CD4-positive, CD25-positive, alpha-beta regulatory T cell (primary cell): ENCODE data around the gene FLT1. TPM values are rescaled to one million over a fixed set of nuclear protein-coding genes. Genes with fewer than 3 reads are reported as not detected.

Experiments used
- ATAC-seq, 2 donors: fragments of 150-1000 bp; cut with Tn5 transposase; one replicate each; pipeline ENCODE4 v1.10.0; 2021; ENCODE audit warnings: low read depth in 2 of 2, moderate number of reproducible peaks in 2 of 2, moderate library complexity in 1 of 2
- DNase-seq, 3 donors: peaks; one replicate each; pipeline versions ENCODE4 v3.0.0 to v3.0.0-alpha.2; 2012 to 2022; ENCODE audit warnings: mixed read lengths in 1 of 3
- H3K27ac ChIP-seq: one replicate; pipeline ENCODE4 v1.7.0; 2013; ENCODE audit warnings: mild to moderate bottlenecking, low read length; ENCODE audit not compliant: insufficient read depth, poor library complexity, severe bottlenecking
- H3K27me3 ChIP-seq: one replicate; pipeline ENCODE4 v1.7.0; 2013; ENCODE audit warnings: low read length; ENCODE audit not compliant: control insufficient read depth, insufficient read depth
- H3K36me3 ChIP-seq: one replicate; pipeline ENCODE4 v1.7.0; 2013; ENCODE audit warnings: mild to moderate bottlenecking, low read length, moderate library complexity; ENCODE audit not compliant: control insufficient read depth, insufficient read depth
- H3K4me1 ChIP-seq: 2 replicates; pipeline ENCODE4 v1.7.0; 2013; ENCODE audit warnings: mild to moderate bottlenecking, low read length; ENCODE audit not compliant: insufficient read depth, control insufficient read depth, poor library complexity, severe bottlenecking
- H3K4me3 ChIP-seq: one replicate; pipeline ENCODE4 v1.7.0; 2013; ENCODE audit warnings: low read depth, mild to moderate bottlenecking, low read length, moderate library complexity
- H3K9me3 ChIP-seq, 2 experiments: 1 replicate in 1 of 2; 2 replicates in 1 of 2; pipeline ENCODE4 v1.7.0; 2013; ENCODE audit warnings: low read length in 2 of 2, mild to moderate bottlenecking in 1 of 2, moderate library complexity in 1 of 2; ENCODE audit not compliant: control insufficient read depth in 2 of 2
- H3K27ac Mint-ChIP-seq, 3 donors: one replicate each; pipeline ENCODE4 v1.8.0; 2020 to 2022; ENCODE audit warnings: mild to moderate bottlenecking in 3 of 3, mixed read lengths in 3 of 3, moderate library complexity in 2 of 3
- H3K27me3 Mint-ChIP-seq: one replicate; pipeline ENCODE4 v1.8.0; 2022; ENCODE audit warnings: mild to moderate bottlenecking, mixed read lengths
- H3K36me3 Mint-ChIP-seq: one replicate; pipeline ENCODE4 v1.8.0; 2020; ENCODE audit warnings: mixed read lengths
- H3K4me1 Mint-ChIP-seq, 4 donors: one replicate each; pipeline ENCODE4 v1.8.0; 2020 to 2022; ENCODE audit warnings: mixed read lengths in 4 of 4, mild to moderate bottlenecking in 1 of 4
- H3K4me3 Mint-ChIP-seq, 4 donors: one replicate each; pipeline ENCODE4 v1.8.0; 2020 to 2022; ENCODE audit warnings: mild to moderate bottlenecking in 4 of 4, mixed read lengths in 4 of 4, moderate library complexity in 3 of 4
- H3K9me3 Mint-ChIP-seq, 7 donors: one replicate each; pipeline ENCODE4 v1.8.0; 2020 to 2022; ENCODE audit warnings: mixed read lengths in 7 of 7, mild to moderate bottlenecking in 3 of 7, moderate library complexity in 2 of 7
- polyA plus RNA-seq, 4 donors: library from polyadenylated mRNA; unstranded; fragments of 300-500 nt; fragmentation: Illumina TruSeq; gene quantifications; one replicate each; pipeline ENCODE4 v1.2.3, GENCODE V29; 2021
- total RNA-seq: library from RNA; stranded (reverse); gene quantifications from one replicate; pipeline ENCODE4 v1.2.3, GENCODE V29; 2022

Gene FLT1
- total and polyA plus RNA-seq, 5 donors from 2014 or later = 0.11 to 0.89 (median 0.28) TPM; not detected in 2

DNA sequence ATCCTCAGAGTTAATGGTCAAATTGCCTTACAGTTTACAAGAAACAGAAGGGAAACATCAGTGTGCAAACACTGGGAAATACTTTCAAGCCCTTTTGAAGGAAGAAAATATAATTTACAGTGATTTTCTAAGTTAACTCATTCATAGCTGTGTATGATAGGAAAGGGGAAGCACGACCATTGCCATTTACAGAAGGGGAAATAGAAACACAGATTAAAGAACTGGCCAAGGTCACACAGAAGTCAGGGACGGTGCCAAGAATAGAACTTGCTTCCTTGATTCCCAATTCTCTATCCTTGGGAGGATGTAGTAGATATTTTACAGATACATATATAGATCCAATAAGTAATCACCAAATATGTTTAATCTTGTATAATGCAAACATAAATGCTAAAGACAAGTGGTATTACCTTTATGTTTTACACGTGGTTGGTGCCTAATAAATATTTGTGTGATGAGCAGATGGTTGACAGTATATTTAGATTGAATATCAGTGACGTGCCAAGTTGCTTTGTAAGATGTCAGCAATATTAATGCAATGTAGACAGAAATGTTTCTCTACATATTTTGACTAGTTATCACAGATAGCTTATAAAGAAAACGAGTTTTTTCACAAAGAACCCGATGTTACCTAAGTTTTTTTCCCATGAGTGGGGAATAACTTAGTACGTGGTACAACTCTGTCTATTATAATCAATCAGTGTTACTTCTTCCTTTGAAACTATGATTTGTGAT is 73.1 kb downstream of the FLT1 start:
- Mint-ChIP-seq H3K4me3 (no peak overlapping the region), H3K27ac (no peak overlapping the region), H3K4me1 (peaks cover 4 to 12% (median 6%) of the 10 kb centered on the region in 4 donors), H3K36me3 (no peaks in the 10 kb centered on the region), H3K9me3 (peaks cover 0 to 2% (median 0%) of the 10 kb centered on the region in 7 donors), H3K27me3 (peaks cover 4% of the 10 kb centered on the region)
- ATAC-seq = no peak
- no peak overlapping the region for H3K27ac ChIP-seq
- H3K9me3 ChIP-seq = no peaks in the 10 kb centered on the region
- no peaks in the 10 kb centered on the region for H3K36me3 ChIP-seq
- peaks cover 4% of the 10 kb centered on the region for H3K4me1 ChIP-seq
- H3K27me3 ChIP-seq = peaks cover 2% of the 10 kb centered on the region
- DNase-seq = no peak
- no peak overlapping the region for H3K4me3 ChIP-seq

DNA sequence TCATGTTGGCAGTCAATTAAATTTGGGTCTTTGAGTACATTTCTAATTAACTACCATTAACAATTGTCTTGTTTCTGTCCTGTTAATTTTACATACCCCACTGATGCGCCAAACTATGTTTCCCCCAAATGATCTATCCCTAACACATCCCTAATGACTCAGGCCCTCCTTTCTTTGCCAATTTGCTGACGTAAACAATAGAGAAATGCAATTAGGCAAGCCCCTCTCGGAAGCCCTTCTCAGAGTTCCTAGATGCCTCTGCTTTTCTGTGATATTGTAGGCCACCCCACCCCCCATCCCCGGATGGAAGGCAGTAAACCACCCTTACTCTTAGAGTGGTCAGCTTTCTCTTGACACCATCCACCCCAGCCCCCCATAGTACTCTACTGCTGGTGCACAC is 74.2 kb downstream of the FLT1 start:
- H3K9me3 ChIP-seq = no peaks in the 10 kb centered on the region
- Mint-ChIP-seq H3K36me3 (no peaks in the 10 kb centered on the region), H3K4me1 (peaks cover 4 to 12% (median 6%) of the 10 kb centered on the region in 4 donors), H3K27me3 (peaks cover 7% of the 10 kb centered on the region), H3K27ac (no peak overlapping the region), H3K9me3 (peaks cover 0 to 2% (median 0%) of the 10 kb centered on the region in 7 donors), H3K4me3 (no peak overlapping the region)
- H3K36me3 ChIP-seq = no peaks in the 10 kb centered on the region
- DNase-seq = no peak
- H3K4me3 ChIP-seq = no peak overlapping the region
- ATAC-seq = no peak
- peaks cover 4% of the 10 kb centered on the region for H3K4me1 ChIP-seq
- H3K27me3 ChIP-seq = no peaks in the 10 kb centered on the region
- H3K27ac ChIP-seq = no peak overlapping the region

DNA sequence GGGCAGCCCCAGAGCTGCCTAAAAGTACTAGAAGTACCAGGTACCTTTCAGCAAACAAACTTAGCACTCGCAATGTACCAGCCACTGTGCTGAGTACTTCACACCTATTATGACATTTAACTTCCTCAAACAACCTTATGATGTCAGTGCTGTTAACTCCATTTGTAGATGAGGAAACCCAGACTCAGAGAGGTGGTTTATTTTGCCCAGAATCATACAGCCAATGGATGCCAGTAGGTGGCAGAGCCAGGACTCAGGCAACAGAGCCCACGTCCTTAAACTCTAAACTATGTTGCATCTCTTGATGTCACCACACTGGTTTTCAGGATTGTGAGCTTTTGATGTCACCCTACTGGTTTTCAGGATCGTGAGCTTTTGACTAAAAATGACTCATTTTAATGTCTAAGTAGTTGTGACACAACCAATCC is 78.9 kb downstream of the FLT1 start:
- no peaks in the 10 kb centered on the region for H3K36me3 ChIP-seq
- Mint-ChIP-seq H3K4me3 (no peak overlapping the region), H3K9me3 (peaks cover 0 to 2% (median 0%) of the 10 kb centered on the region in 7 donors), H3K27ac (no peak overlapping the region), H3K4me1 (no peaks in the 10 kb centered on the region), H3K36me3 (no peaks in the 10 kb centered on the region), H3K27me3 (peaks cover 12% of the 10 kb centered on the region)
- DNase-seq (peak in 1 of 3 donors; percentile 4), ATAC-seq (no peak)
- H3K9me3 ChIP-seq = no peaks in the 10 kb centered on the region
- H3K4me1 ChIP-seq = no peaks in the 10 kb centered on the region
- H3K27me3 ChIP-seq = no peaks in the 10 kb centered on the region
- no peak overlapping the region for H3K27ac ChIP-seq
- no peak overlapping the region for H3K4me3 ChIP-seq

DNA sequence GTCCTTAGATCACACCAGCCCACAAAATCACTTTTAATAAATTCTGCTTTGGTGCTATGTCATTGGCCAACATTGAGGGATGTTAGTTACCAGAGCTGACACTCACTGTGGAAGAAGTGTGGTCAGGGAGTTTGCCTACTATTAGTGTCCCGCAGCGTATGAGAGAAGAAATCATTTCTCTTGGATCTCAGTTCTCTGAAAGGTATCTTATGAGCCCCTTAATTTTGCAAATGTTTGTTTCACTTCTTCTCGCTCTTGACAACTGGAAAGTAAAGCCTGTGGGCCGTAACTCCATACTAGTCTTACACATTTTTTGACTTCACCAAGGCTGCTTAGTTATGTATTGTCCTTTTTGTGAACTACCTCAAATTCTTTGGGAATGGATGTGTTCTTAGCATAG is 80.9 kb downstream of the FLT1 start:
- H3K27ac Mint-ChIP-seq = no peak overlapping the region
- Histone ChIP-seq H3K27me3 (no peaks in the 10 kb centered on the region), H3K36me3 (no peaks in the 10 kb centered on the region), H3K9me3 (no peaks in the 10 kb centered on the region), H3K4me3 (no peak overlapping the region), H3K27ac (no peak overlapping the region), H3K4me1 (no peaks in the 10 kb centered on the region)
- peaks cover 16% of the 10 kb centered on the region for H3K27me3 Mint-ChIP-seq
- H3K36me3 Mint-ChIP-seq = no peaks in the 10 kb centered on the region
- no peak for ATAC-seq
- no peak overlapping the region for H3K4me3 Mint-ChIP-seq
- DNase-seq = no peak
- H3K9me3 Mint-ChIP-seq = peaks cover 0 to 2% (median 0%) of the 10 kb centered on the region in 7 donors
- no peaks in the 10 kb centered on the region for H3K4me1 Mint-ChIP-seq

DNA sequence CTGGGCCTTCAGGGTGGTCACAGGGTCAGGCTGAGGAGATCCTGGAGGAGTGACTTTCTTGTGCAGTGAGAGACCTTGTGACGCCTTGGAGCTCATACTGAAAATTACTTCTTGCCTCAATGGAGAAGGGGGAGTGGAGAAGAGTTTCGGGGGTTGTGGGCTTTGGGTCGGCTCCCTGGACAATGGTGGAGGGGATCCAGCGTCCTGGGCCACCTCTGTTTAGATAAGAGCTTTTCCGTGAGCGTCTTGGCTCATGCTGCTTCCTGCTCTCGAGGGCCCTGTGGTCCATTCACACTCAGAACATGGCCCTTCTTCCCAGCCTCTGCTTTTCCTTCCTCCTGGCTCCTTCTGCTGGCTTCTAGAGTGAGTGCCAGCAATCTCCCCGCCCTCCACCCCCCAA is 81.9 kb downstream of the FLT1 start:
- DNase-seq (no peak), ATAC-seq (no peak)
- Mint-ChIP-seq H3K27me3 (peaks cover 16% of the 10 kb centered on the region), H3K4me3 (no peak overlapping the region), H3K36me3 (no peaks in the 10 kb centered on the region), H3K27ac (no peak overlapping the region), H3K4me1 (peaks cover 0 to 2% (median 0%) of the 10 kb centered on the region in 4 donors), H3K9me3 (peaks cover 0 to 2% (median 0%) of the 10 kb centered on the region in 7 donors)
- Histone ChIP-seq H3K27me3 (no peaks in the 10 kb centered on the region), H3K4me3 (no peak overlapping the region), H3K4me1 (no peaks in the 10 kb centered on the region), H3K36me3 (no peaks in the 10 kb centered on the region), H3K9me3 (no peaks in the 10 kb centered on the region), H3K27ac (no peak overlapping the region)

DNA sequence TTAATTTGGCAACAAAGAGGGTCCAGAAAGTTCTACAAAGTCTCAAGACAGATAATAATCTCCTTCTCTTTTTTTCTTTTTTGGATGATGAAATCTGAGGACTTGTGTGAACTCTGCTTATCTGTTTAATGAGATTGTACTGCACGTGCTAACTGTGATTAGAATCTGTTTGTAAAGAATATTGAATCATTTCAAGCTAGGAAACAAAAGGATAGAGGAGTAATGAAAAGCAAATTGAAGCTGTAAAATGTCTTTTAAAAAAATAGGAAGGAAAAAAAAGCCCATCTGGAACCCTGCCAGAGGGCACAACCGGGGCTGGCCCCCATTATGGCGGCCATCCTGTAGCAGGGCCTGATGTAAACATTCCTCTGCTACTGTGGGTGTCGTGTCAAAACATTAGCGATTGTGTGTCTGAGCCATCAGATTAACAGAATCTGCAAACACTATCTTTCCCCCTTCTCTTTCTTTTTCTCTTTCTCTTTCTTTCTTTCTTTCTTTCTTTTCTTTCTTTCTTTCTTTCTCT is 83.0 kb downstream of the FLT1 start:
- H3K4me3 ChIP-seq = no peak overlapping the region
- no peaks in the 10 kb centered on the region for H3K36me3 Mint-ChIP-seq
- no peak overlapping the region for H3K27ac ChIP-seq
- H3K4me3 Mint-ChIP-seq = no peak overlapping the region
- peaks cover 0 to 2% (median 0%) of the 10 kb centered on the region in 4 donors for H3K4me1 Mint-ChIP-seq
- DNase-seq (no peak), ATAC-seq (no peak)
- no peaks in the 10 kb centered on the region for H3K27me3 ChIP-seq
- no peaks in the 10 kb centered on the region for H3K9me3 ChIP-seq
- H3K4me1 ChIP-seq = no peaks in the 10 kb centered on the region
- no peaks in the 10 kb centered on the region for H3K9me3 Mint-ChIP-seq
- H3K27ac Mint-ChIP-seq = no peak overlapping the region
- peaks cover 16% of the 10 kb centered on the region for H3K27me3 Mint-ChIP-seq
- no peaks in the 10 kb centered on the region for H3K36me3 ChIP-seq

DNA sequence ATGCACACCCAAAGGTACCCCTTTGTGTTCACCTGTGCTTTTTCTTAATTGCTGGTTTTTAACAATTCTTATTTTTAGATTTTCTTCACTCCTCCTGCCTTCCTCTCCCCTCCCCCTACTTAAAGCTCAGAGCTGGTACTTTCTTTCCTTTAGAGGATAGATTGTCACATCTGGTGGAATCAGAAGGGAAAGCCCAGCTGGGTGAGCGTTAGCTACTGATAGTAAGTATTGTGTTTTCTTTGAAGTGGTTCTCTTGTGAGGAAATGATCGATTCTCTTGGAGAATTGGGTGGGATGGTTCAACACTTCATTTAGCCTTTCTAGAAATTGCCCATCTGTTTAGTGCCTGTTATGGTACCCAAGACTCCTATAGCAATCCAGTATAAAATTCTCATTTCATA is 84.8 kb downstream of the FLT1 start:
- no peaks in the 10 kb centered on the region for H3K27me3 ChIP-seq
- no peaks in the 10 kb centered on the region for H3K9me3 Mint-ChIP-seq
- no peak overlapping the region for H3K4me3 Mint-ChIP-seq
- peaks cover 9% of the 10 kb centered on the region for H3K27me3 Mint-ChIP-seq
- no peaks in the 10 kb centered on the region for H3K36me3 Mint-ChIP-seq
- no peak for ATAC-seq
- no peaks in the 10 kb centered on the region for H3K9me3 ChIP-seq
- peaks cover 0 to 2% (median 0%) of the 10 kb centered on the region in 4 donors for H3K4me1 Mint-ChIP-seq
- no peak overlapping the region for H3K27ac ChIP-seq
- H3K4me3 ChIP-seq = no peak overlapping the region
- DNase-seq = no peak
- no peaks in the 10 kb centered on the region for H3K36me3 ChIP-seq
- no peaks in the 10 kb centered on the region for H3K4me1 ChIP-seq
- H3K27ac Mint-ChIP-seq = no peak overlapping the region

DNA sequence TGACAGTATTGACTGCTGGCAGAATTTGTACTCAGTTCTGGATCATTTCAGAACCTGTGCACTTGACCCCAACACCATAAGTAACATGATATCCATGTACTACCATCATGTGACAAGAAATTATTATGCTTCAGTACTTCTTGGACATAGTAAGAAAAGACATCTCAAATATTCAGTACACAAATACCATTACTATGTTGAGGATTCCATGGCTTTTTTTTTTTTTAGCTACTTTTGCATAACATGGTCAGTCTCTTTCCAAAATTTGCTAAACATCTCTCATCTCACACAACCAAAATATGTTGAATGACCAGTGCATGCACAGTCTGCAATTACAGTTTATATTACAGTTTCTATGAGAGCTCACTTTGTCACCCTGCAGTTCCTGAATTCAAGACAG is 85.3 kb downstream of the FLT1 start:
- Histone ChIP-seq H3K27ac (no peak overlapping the region), H3K36me3 (no peaks in the 10 kb centered on the region), H3K9me3 (no peaks in the 10 kb centered on the region), H3K4me1 (no peaks in the 10 kb centered on the region), H3K27me3 (no peaks in the 10 kb centered on the region), H3K4me3 (no peak overlapping the region)
- Mint-ChIP-seq H3K36me3 (no peaks in the 10 kb centered on the region), H3K9me3 (no peaks in the 10 kb centered on the region), H3K27ac (no peak overlapping the region), H3K4me3 (no peak overlapping the region), H3K4me1 (peaks cover 0 to 2% (median 0%) of the 10 kb centered on the region in 4 donors), H3K27me3 (peaks cover 13% of the 10 kb centered on the region)
- DNase-seq (no peak), ATAC-seq (no peak)
